B cell (primary cell): ENCODE results near the gene CEP126. TPM values are rescaled to one million over a fixed set of nuclear protein-coding genes. Genes with fewer than 3 reads are reported as not detected.

Source experiments
- ATAC-seq: fragments of 200-7000 bp; cut with Tn5 transposase; one replicate; pipeline ENCODE4 v1.10.0; 2021; ENCODE audit warnings: low read depth, mild to moderate bottlenecking, moderate number of reproducible peaks, moderate library complexity
- CTCF ChIA-PET: fragments of 350-600 bp; sonication (Branson Sonifier 250); formaldehyde crosslinking; loops from one replicate; lab custom pipeline; 2021; ENCODE audit warnings: antibody characterized with exemption, inconsistent platforms; lab: Charles Lee
- POLR2A ChIA-PET: fragments of 350-600 bp; sonication (Branson Sonifier 250); formaldehyde crosslinking; loops from one replicate; lab custom pipeline; 2021; ENCODE audit warnings: antibody characterized with exemption; lab: Charles Lee
- DNase-seq: peaks from one replicate; pipeline ENCODE4 v3.0.0; 2013
- H2AFZ ChIP-seq: 2 replicates; pipeline ENCODE4 v1.6.1; 2012; ENCODE audit warnings: mild to moderate bottlenecking, low read depth, low read length; ENCODE audit not compliant: insufficient read depth, poor library complexity, severe bottlenecking
- H3K27ac ChIP-seq, 2 donors: 1 replicate in 1 of 2; 2 replicates in 1 of 2; pipeline ENCODE4 v1.5.1; 2012 to 2013; ENCODE audit warnings: low read length in 2 of 2, mild to moderate bottlenecking in 2 of 2, moderate library complexity in 1 of 2
- H3K27me3 ChIP-seq, 4 experiments: fragments of 200-600 bp in 1 of 4; sonication (generic) in 1 of 4; replicated peaks in 1 of 4; 1 replicate in 2 of 4; 2 replicates in 2 of 4; pipeline versions ENCODE4 v1.6.1 to v1.7.0; 2013 to 2016; ENCODE audit warnings: low read length in 3 of 4, mild to moderate bottlenecking in 2 of 4, mixed read lengths in 1 of 4, moderate library complexity in 1 of 4; ENCODE audit not compliant: insufficient read depth in 4 of 4, control insufficient read depth in 3 of 4; ENCODE audit errors: control extremely low read depth in 1 of 4
- H3K36me3 ChIP-seq, 2 experiments: replicated peaks in 1 of 2; 1 replicate in 1 of 2; 2 replicates in 1 of 2; pipeline versions ENCODE4 v1.6.1 to v1.7.1; 2013; ENCODE audit warnings: low read length in 1 of 2; ENCODE audit not compliant: insufficient read depth in 2 of 2, control insufficient read depth in 1 of 2; ENCODE audit errors: control extremely low read depth in 1 of 2, extremely low read depth in 1 of 2
- H3K4me1 ChIP-seq, 2 donors: fragments of 200-600 bp in 1 of 2; sonication (generic) in 1 of 2; 1 replicate in 1 of 2; 2 replicates in 1 of 2; pipeline versions ENCODE4 v1.5.1 to v1.6.1; 2013 to 2017; ENCODE audit warnings: low read length in 2 of 2; ENCODE audit not compliant: control insufficient read depth in 2 of 2, insufficient read depth in 2 of 2
- H3K4me2 ChIP-seq: replicated peaks from 2 replicates; pipeline ENCODE3; 2012; ENCODE audit warnings: mild to moderate bottlenecking, low read depth, low read length; ENCODE audit not compliant: poor library complexity, severe bottlenecking
- H3K4me3 ChIP-seq, 5 experiments: fragments of 200-600 bp in 1 of 5; sonication (generic) in 1 of 5; 1 replicate in 3 of 5; 2 replicates in 2 of 5; pipeline versions ENCODE4 v1.5.1 to v1.7.0; 2011 to 2016; ENCODE audit warnings: low read length in 4 of 5, mild to moderate bottlenecking in 4 of 5, low read depth in 2 of 5, control low read depth in 1 of 5, moderate library complexity in 1 of 5; ENCODE audit not compliant: insufficient read depth in 1 of 5; ENCODE audit errors: control extremely low read depth in 1 of 5, extremely low read depth in 1 of 5
- H3K79me2 ChIP-seq: fragments of 200-600 bp; sonication (generic); one replicate; pipeline ENCODE4 v1.6.0; 2016; ENCODE audit warnings: low read length; ENCODE audit not compliant: control insufficient read depth, insufficient read depth
- H3K9ac ChIP-seq: fragments of 200-600 bp; sonication (generic); 2 replicates; pipeline ENCODE4 v1.6.1; 2017; ENCODE audit warnings: mild to moderate bottlenecking, low read length, moderate library complexity
- H3K9me3 ChIP-seq, 3 donors: one replicate each; pipeline versions ENCODE4 v1.6.1 to v1.7.1; 2013; ENCODE audit warnings: low read length in 2 of 3; ENCODE audit not compliant: control insufficient read depth in 2 of 3, insufficient read depth in 1 of 3; ENCODE audit errors: control extremely low read depth in 1 of 3
- H4K20me1 ChIP-seq: 2 replicates; pipeline ENCODE4 v1.6.0; 2012; ENCODE audit warnings: mild to moderate bottlenecking, low read length; ENCODE audit not compliant: insufficient read depth, control insufficient read depth, poor library complexity, severe bottlenecking
- H3K27ac Mint-ChIP-seq: one replicate; pipeline ENCODE4 v1.8.0; 2021; ENCODE audit warnings: mixed read lengths
- H3K27me3 Mint-ChIP-seq: one replicate; pipeline ENCODE4 v1.8.0; 2021; ENCODE audit warnings: mixed read lengths
- H3K4me1 Mint-ChIP-seq: one replicate; pipeline ENCODE4 v1.8.0; 2021; ENCODE audit warnings: mixed read lengths
- H3K4me3 Mint-ChIP-seq: one replicate; pipeline ENCODE4 v1.8.0; 2021; ENCODE audit warnings: mixed read lengths
- H3K9me3 Mint-ChIP-seq: one replicate; pipeline ENCODE4 v1.8.0; 2022; ENCODE audit warnings: mixed read lengths; ENCODE audit not compliant: insufficient read depth
- CTCF ChIP-seq: fragments of 200-600 bp; IDR thresholded peaks from one replicate; pipeline ENCODE4 v1.8.0; 2022; ENCODE audit warnings: antibody characterized with exemption, mild to moderate bottlenecking
- EZH2 ChIP-seq: IDR thresholded peaks from 2 replicates; pipeline ENCODE4 v1.6.1; 2012; ENCODE audit warnings: borderline replicate concordance, low read depth, mild to moderate bottlenecking, moderate library complexity, low read length; ENCODE audit not compliant: insufficient read depth, poor library complexity, severe bottlenecking
- WGBS: methylation state at CpG from one replicate; pipeline ENCODE4 v1.1.5; 2013; ENCODE audit warnings: missing lambda C conversion rate; ENCODE audit not compliant: insufficient coverage; 5-methylcytosine and 5-hydroxymethylcytosine counted together
- intact Hi-C: fragments of 100-400 bp; cut with micrococcal nuclease; formaldehyde crosslinking; loops from one replicate; pipeline ENCODE4 v1.10.0; 2022
- polyA plus RNA-seq: library from polyadenylated mRNA; depleted of rRNA; stranded (reverse); fragments of >200 nt; gene quantifications from 2 replicates; pipeline ENCODE4 v1.2.3, GENCODE V29; 2012
- total RNA-seq, 2 donors: library from RNA; stranded (reverse); fragments of 120-200 nt in 1 of 2; gene quantifications; 1 replicate in 1 of 2; 2 replicates in 1 of 2; pipeline versions ENCODE4 v1.2.3 to v1.2.4, GENCODE V29; 2013 to 2022

Gene CEP126
- total and polyA plus RNA-seq, 2 donors (not counting 1 experiment from before 2014, with no cell fraction given): 1.00 to 9.4 TPM

GRCh38 chr11:101940901-101941520 is 26.2 kb downstream of the CEP126 start:
- Histone ChIP-seq H3K4me3 (no peak overlapping the region), H3K27me3 (no peaks in the 10 kb centered on the region), H3K36me3 (no peaks in the 10 kb centered on the region), H3K9me3 (no peaks in the 10 kb centered on the region), H3K4me2 (no peak overlapping the region), H2AFZ (no peak overlapping the region), H3K27ac (no peak overlapping the region), H4K20me1 (no peaks in the 10 kb centered on the region), H3K79me2 (no peaks in the 10 kb centered on the region), H3K9ac (no peak overlapping the region), H3K4me1 (no peaks in the 10 kb centered on the region)
- DNase-seq (no peak), ATAC-seq (no peak)
- intact Hi-C loops: no loop called here
- H3K27ac Mint-ChIP-seq: no peak overlapping the region
- no peaks in the 10 kb centered on the region for H3K27me3 Mint-ChIP-seq
- POLR2A ChIA-PET: no interaction called here
- no peaks in the 10 kb centered on the region for H3K9me3 Mint-ChIP-seq
- WGBS: 100% methylated on average over 1 of the region's 3 CpGs
- H3K4me1 Mint-ChIP-seq: peaks cover 3% of the 10 kb centered on the region
- CTCF ChIA-PET: no interaction called here
- TF ChIP-seq EZH2 (no peak), CTCF (no peak)
- no peak overlapping the region for H3K4me3 Mint-ChIP-seq

- Histone ChIP-seq H3K4me2 (no peak overlapping the region), H3K27me3 (no peaks in the 10 kb centered on the region), H3K27ac (no peak overlapping the region), H2AFZ (no peak overlapping the region), H3K4me1 (no peaks in the 10 kb centered on the region), H3K9me3 (no peaks in the 10 kb centered on the region), H3K4me3 (no peak overlapping the region), H3K36me3 (no peaks in the 10 kb centered on the region), H4K20me1 (no peaks in the 10 kb centered on the region), H3K79me2 (no peaks in the 10 kb centered on the region), H3K9ac (no peak overlapping the region)
- H3K27ac Mint-ChIP-seq: no peak overlapping the region
- ATAC-seq (no peak), DNase-seq (no peak)
- no peaks in the 10 kb centered on the region for H3K9me3 Mint-ChIP-seq
- no peak for TF ChIP-seq EZH2
- H3K27me3 Mint-ChIP-seq: no peaks in the 10 kb centered on the region
- no CpG with 5 or more reads among the region's 2 CpGs for WGBS
- H3K4me3 Mint-ChIP-seq: no peak overlapping the region
- ChIA-PET CTCF (interaction anchor here (1.0 to 1.2 kb wide), 2 partner anchors 60 to 62 kb away, joined by 3 to 4 read pairs; no protein-coding TSS in a partner anchor), POLR2A (no interaction called here)
- peaks cover 3% of the 10 kb centered on the region for H3K4me1 Mint-ChIP-seq
- intact Hi-C loops: no loop called here
Measured at GRCh38 chr11:101944923-101945322, 30.1 kb downstream of the CEP126 start.
